Gastrocnemius medialis (tissue), 4 donors: ENCODE data around the gene XCL1.

Source experiments
- CTCF ChIP-seq, 5 experiments: fragments of 450-650 bp in 3 of 5; fragments of 200-600 bp in 2 of 5; sonication (generic) in 2 of 5; IDR thresholded peaks in 4 of 5; conservative IDR thresholded peaks in 1 of 5; 1 replicate in 4 of 5; 2 replicates in 1 of 5; pipeline ENCODE4 v1.5.1; 2016 to 2019; ENCODE audit warnings: antibody characterized with exemption in 5 of 5, mild to moderate bottlenecking in 3 of 5, moderate library complexity in 3 of 5
- POLR2A ChIP-seq, 2 donors: fragments of 450-650 bp; IDR thresholded peaks; one replicate each; pipeline ENCODE4 v1.6.1; 2017; ENCODE audit warnings: antibody characterized with exemption in 2 of 2, mild to moderate bottlenecking in 2 of 2, moderate library complexity in 2 of 2

- no peak for TF ChIP-seq CTCF (IDR thresholded peaks at IDR 0.05 in 4 of 5, conservative IDR thresholded peaks at IDR 0.05 in 1 of 5)
- TF ChIP-seq POLR2A (IDR thresholded peaks at IDR 0.05) = no peak
Measured at GRCh38 chr1:168572633-168573032, 3.8 kb upstream of the XCL1 start.
